Pancreas (tissue), 10 donors: ENCODE results near the gene MAP7D1. TPM values are rescaled to one million over a fixed set of nuclear protein-coding genes. Genes with fewer than 3 reads are reported as not detected.
A peak's percentile ranks its signal among the peaks of the same experiment; 100 is the strongest.
"Not testable (repeated sequence)": the region's sequence is repeated elsewhere in the genome, so short reads cannot be mapped to it uniquely, and the experiment has no call there.

Source experiments
- ATAC-seq, 4 donors: fragments of 200-7000 bp; cut with Tn5 transposase; one replicate each; pipeline versions ENCODE4 v1.8.0 to v1.9.1; 2020; ENCODE audit warnings: mild to moderate bottlenecking in 4 of 4, moderate library complexity in 4 of 4
- DNase-seq, 6 donors: peaks; one replicate each; pipeline ENCODE4 v3.0.0-alpha.2; 2020
- FAIRE-seq: peaks from 2 replicates; lab custom pipeline; 2012; peaks lifted over from hg19 to GRCh38; lab: Jason Lieb, UNC
- H3K27ac ChIP-seq, 4 donors: fragments of 200-600 bp; sonication (generic); 1 replicate in 3 of 4; 2 replicates in 1 of 4; pipeline versions ENCODE4 v1.5.0 to v1.8.0; 2020
- H3K27me3 ChIP-seq, 4 donors: fragments of 200-600 bp; one replicate each; pipeline ENCODE4 v1.8.0; 2021
- H3K36me3 ChIP-seq, 3 donors: fragments of 200-600 bp; sonication (generic) in 1 of 3; one replicate each; pipeline versions ENCODE4 v1.5.0 to v1.8.0; 2020 to 2021
- H3K4me1 ChIP-seq, 3 donors: fragments of 200-600 bp; one replicate each; pipeline ENCODE4 v1.8.0; 2021
- H3K4me3 ChIP-seq, 4 donors: fragments of 200-600 bp; sonication (generic) in 2 of 4; one replicate each; pipeline versions ENCODE4 v1.5.0 to v1.8.0; 2020 to 2021
- H3K9me3 ChIP-seq, 4 donors: fragments of 200-600 bp; one replicate each; pipeline ENCODE4 v1.8.0; 2021
- WGBS, 2 donors: extraction: QIAGEN DNeasy Blood & Tissue Kit; methylation state at CpG; one replicate each; pipeline ENCODE4 v1.1.7; 2013; 5-methylcytosine and 5-hydroxymethylcytosine counted together
- intact Hi-C, 3 donors: fragments of 100-400 bp; cut with DNase I; formaldehyde crosslinking; loops; one replicate each; pipeline versions ENCODE4 v1.11.1 to v1.14.2; 2022
- polyA plus RNA-seq, 2 donors: library from polyadenylated mRNA; stranded (reverse); fragments of 200-250 nt; gene quantifications; one replicate each; pipeline ENCODE4 v1.2.3, GENCODE V29; 2013
- total RNA-seq, 6 donors: library from RNA; stranded (reverse); fragmentation: NEBNext Ultra II Directional in 4 of 6; extraction: Animal tissue kit (Norgen Biotek cat#: 25700) in 4 of 6; gene quantifications; one replicate each; pipeline versions ENCODE4 v1.2.1 to v1.2.4, GENCODE V29; 2021 to 2023
- TF ChIP-seq, protein P1 (sequence below), 4 donors: fragments of 200-600 bp; sonication (generic) in 3 of 4; IDR thresholded peaks; one replicate each; pipeline versions ENCODE4 v1.5.0 to v1.8.0; 2021; ENCODE audit warnings: antibody characterized with exemption in 4 of 4
- donor health status: healthy with polysubstance abuse.
- donor health status: DM: no; HTN: no; CAD: no; lungs with moderate emphysema.
- donor health status: DM: no; HTN: no; CAD: no.
- donor health status: control.
- donor health status: control.
- donor health status: Bipolar disorder and iron deficiency.
- donor health status: DM: yes; HTN: yes; CAD: no.
- donor health status: DM: no; HTN: no; CAD: no.
- donor health status: DM: no; HTN: no; CAD: no.
- donor health status: DM: yes; HTN: yes; CAD: no.

MAP7D1 gene
- total and polyA plus RNA-seq, 8 donors: 12.5 to 39.3 (median 22.3) TPM

DNA sequence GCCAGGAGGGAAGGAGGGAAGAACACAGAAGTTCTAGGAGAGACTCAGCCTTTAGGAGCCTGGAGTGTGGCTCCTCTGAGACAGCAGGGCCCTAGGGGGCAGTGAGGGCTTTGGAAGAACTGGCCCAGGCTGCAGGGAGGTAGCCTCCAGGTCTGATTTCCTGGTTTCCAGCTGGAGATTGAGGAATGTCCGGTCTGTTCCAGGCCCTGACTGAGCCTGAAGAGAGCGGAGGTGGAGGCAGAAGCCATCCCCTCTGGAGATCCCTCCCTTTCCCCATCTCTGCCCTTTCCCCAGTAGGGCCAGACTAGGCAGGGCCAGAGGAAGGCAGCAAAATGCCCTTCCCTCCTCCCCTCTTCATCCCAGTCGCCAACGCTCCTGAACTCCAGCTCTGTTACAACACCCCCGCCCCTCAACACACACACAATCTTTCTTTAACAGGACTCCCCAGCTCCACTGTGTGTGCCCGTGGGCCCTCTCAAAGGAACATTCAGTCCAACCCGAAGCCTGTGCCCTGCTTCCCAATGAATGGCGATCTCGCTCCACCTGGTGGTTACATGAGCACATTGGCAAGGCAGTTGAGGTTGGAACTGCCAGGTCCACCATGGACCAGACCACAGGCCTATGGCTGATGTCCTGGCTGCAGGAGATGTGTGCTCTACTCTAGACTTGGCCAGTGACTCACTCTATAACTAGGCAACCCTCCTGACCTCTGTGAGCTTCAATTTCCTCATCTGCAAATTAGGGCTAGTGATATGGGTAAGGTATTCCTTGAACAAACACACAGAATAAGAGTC is 32.0 kb downstream of the MAP7D1 start:
- 1 to 4% methylated on average over 9 of the region's 9 CpGs for WGBS, 2 donors
- ATAC-seq: peak; percentile 96 to 99 (median 99)
- intact Hi-C loops: loop anchor here in 2 of 3 donors (5.0 to 10.0 kb wide), 3 partner anchors 36 to 93 kb away; no protein-coding TSS in a partner anchor

DNA sequence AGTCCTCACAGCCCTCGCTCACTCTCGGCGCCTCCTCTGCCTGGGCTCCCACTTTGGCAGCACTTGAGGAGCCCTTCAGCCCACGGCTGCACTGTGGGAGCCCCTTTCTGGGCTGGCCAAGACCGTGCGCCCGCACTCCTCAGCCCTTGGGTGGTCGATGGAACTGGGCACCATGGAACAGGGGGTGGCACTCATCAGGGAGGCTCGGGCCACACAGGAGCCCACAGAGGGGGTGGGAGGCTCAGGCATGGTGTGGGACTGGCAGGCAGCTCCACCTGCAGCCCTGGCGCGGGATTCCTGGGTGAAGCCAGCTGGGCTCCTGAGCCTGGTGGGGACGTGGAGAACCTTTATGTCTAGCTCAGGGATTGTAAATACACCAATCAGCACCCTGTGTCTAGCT is 40.8 kb downstream of the MAP7D1 start:
- intact Hi-C loops, H3K4me3 ChIP-seq, H3K27me3 ChIP-seq, H3K9me3 ChIP-seq, FAIRE-seq, ATAC-seq, H3K4me1 ChIP-seq, H3K36me3 ChIP-seq, H3K27ac ChIP-seq: not testable (repeated sequence)
- WGBS, 2 donors: 79 to 83% methylated on average over 12 of the region's 12 CpGs
- DNase-seq: peak in 1 of 6 donors; percentile 40

More for the DNA sequence above, 32.0 kb downstream of the MAP7D1 start:
- Histone ChIP-seq H3K27me3 (no peaks in the 10 kb centered on the region), H3K4me1 (no peaks in the 10 kb centered on the region), H3K36me3 (no peaks in the 10 kb centered on the region), H3K9me3 (no peaks in the 10 kb centered on the region), H3K4me3 (no peak overlapping the region), H3K27ac (peak overlapping the region in 3 of 4 donors; percentile 44 to 59 (median 48))
- FAIRE-seq (no peak), DNase-seq (peak; percentile 77 to 91 (median 82))
- TF ChIP-seq, protein P1, sequence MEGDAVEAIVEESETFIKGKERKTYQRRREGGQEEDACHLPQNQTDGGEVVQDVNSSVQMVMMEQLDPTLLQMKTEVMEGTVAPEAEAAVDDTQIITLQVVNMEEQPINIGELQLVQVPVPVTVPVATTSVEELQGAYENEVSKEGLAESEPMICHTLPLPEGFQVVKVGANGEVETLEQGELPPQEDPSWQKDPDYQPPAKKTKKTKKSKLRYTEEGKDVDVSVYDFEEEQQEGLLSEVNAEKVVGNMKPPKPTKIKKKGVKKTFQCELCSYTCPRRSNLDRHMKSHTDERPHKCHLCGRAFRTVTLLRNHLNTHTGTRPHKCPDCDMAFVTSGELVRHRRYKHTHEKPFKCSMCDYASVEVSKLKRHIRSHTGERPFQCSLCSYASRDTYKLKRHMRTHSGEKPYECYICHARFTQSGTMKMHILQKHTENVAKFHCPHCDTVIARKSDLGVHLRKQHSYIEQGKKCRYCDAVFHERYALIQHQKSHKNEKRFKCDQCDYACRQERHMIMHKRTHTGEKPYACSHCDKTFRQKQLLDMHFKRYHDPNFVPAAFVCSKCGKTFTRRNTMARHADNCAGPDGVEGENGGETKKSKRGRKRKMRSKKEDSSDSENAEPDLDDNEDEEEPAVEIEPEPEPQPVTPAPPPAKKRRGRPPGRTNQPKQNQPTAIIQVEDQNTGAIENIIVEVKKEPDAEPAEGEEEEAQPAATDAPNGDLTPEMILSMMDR (IDR thresholded peaks at IDR 0.05): peak; percentile 66 to 86 (median 74)

DNA sequence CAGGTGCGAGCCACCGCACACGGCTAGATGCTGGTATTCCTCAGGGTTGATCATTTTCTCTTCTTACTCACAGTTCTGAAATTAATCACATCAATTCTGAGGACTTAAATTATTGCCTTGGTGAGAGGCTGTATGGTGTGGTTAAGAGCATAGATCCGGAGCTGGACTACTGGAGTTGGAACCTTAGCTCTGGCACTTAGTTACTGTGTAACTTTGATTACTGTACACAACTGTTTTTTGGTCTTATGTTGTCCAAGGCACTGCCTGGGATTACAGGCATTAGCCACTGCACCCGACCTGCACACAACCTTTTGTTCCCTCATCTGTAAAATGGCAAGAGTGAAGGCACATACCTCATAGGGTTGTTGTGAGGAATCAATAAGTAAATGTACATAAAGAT is 42.7 kb downstream of the MAP7D1 start:
- Histone ChIP-seq H3K36me3 (no peaks in the 10 kb centered on the region), H3K4me1 (peaks cover 0 to 12% (median 9%) of the 10 kb centered on the region in 3 donors), H3K27ac (peak overlapping the region in 1 of 4 donors; percentile 8), H3K27me3 (no peaks in the 10 kb centered on the region), H3K9me3 (no peaks in the 10 kb centered on the region), H3K4me3 (no peak overlapping the region)
- intact Hi-C loops: no loop called here
- FAIRE-seq (no peak), DNase-seq (no peak), ATAC-seq (no peak)
- 68 to 71% methylated on average over 5 of the region's 5 CpGs for WGBS, 2 donors
- TF ChIP-seq, protein P1 (IDR thresholded peaks at IDR 0.05): no peak

DNA sequence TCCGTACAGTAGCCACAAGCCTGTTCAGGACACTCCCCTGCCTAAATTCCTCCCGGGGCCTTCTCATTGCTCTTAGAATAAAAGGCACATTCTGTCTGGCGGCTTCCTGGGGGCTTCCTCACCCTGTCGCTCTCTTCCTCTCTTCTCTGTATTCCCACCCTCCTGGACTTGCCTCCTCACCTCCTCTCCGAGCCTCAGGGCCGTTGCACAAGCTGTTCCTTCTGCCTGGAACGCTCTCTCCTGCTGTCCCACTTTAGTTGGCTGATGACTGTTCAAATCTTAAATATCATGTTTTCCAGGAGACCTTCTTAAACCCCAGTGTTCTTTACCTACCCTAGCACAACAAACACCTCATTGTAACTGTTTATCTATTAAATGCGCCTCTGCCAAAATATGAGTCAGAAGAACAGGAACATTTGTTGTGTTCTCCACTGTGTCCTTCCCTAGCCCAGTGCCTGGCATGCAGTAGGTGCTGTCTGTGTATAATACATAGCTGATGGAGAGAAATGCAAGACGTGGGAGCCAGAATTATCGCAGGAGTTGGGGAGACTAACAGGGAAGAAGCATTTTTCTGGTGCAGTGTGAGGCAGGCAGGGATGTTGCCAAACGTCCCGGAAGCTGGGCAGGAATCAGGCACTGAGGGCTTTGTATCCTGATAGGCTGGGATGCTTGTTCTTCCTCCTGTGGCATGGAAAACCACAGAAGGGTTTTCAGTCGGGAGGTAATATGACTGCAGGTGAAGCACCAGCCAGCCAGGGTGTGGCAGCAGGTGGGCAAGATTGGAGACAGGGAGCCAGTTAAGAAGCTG is 44.2 kb downstream of the MAP7D1 start:
- WGBS, 2 donors: 33 to 38% methylated on average over 13 of the region's 13 CpGs
- peaks cover 0 to 23% (median 12%) of the 10 kb centered on the region in 3 donors for H3K4me1 ChIP-seq
- ATAC-seq (peak; percentile 66 to 78 (median 73)), DNase-seq (peak in 3 of 6 donors; percentile 33 to 59 (median 48)), FAIRE-seq (no peak)
- intact Hi-C loops: no loop called here
- TF ChIP-seq, protein P1 (IDR thresholded peaks at IDR 0.05): no peak
- no peaks in the 10 kb centered on the region for H3K36me3 ChIP-seq
- no peaks in the 10 kb centered on the region for H3K27me3 ChIP-seq
- H3K27ac ChIP-seq: peak overlapping the region; percentile 40 to 79 (median 73)
- H3K4me3 ChIP-seq: no peak overlapping the region
- H3K9me3 ChIP-seq: no peaks in the 10 kb centered on the region

DNA sequence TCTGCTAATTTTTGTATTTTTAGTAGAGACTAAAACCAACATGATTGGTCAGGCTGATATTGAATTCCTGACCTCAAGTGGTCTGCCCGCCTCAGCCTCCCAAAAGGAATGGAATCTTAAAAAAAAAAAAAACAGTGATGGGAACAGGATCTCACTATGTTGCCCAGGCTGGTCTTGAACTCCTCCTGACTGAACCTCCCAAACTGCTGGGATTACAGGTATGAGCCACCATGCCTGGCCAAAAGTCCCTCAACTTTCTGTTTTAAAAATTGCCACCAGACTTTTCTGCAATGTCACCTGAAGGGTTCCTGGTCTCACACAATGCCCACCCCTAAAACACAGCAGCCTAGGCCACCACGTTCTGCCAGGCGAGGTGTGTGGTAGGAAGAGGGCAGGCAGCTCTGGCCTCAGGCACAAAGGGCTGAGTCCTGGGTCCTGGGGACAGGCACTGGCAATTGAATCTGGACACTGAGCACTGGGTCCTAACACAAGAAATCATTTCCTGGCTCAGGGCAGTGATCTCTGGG is 47.1 kb downstream of the MAP7D1 start:
- 85 to 90% methylated on average over 3 of the region's 3 CpGs for WGBS, 2 donors
- H3K4me1 ChIP-seq: peaks cover 0 to 26% (median 12%) of the 10 kb centered on the region in 3 donors

More for the DNA sequence above, 47.1 kb downstream of the MAP7D1 start:
- ATAC-seq: no peak
- H3K9me3 ChIP-seq: no peaks in the 10 kb centered on the region
- TF ChIP-seq, protein P1 (IDR thresholded peaks at IDR 0.05): no peak
- FAIRE-seq: no peak
- intact Hi-C loops: no loop called here
- H3K36me3 ChIP-seq: no peaks in the 10 kb centered on the region
- H3K27ac ChIP-seq: peak overlapping the region; percentile 45 to 68 (median 66)
- H3K27me3 ChIP-seq: no peaks in the 10 kb centered on the region
- H3K4me3 ChIP-seq: no peak overlapping the region
- no peak for DNase-seq
